Erythroblast (primary cell): ENCODE measurements around the gene CPM.

Experiments used
- GATA1 ChIP-seq: IDR thresholded peaks from 2 replicates; pipeline ENCODE4 v1.6.1; 2011; ENCODE audit warnings: low read depth, mild to moderate bottlenecking, control low read depth, low read length, moderate library complexity
- POLR2A ChIP-seq: IDR thresholded peaks from 2 replicates; pipeline ENCODE4 v1.6.1; 2011; ENCODE audit warnings: mild to moderate bottlenecking, low read length

- TF ChIP-seq POLR2A: no peak
- no peak for TF ChIP-seq GATA1
Observed at GRCh38 chr12:68844318-68844745, 88.6 kb downstream of the CPM start.
